Measurements from ENCODE around the gene C1orf116. TPM values are rescaled to one million over a fixed set of nuclear protein-coding genes. Genes with fewer than 3 reads are reported as not detected.

The C1orf116 gene
- 0.14 TPM for polyA plus RNA-seq

DNA sequence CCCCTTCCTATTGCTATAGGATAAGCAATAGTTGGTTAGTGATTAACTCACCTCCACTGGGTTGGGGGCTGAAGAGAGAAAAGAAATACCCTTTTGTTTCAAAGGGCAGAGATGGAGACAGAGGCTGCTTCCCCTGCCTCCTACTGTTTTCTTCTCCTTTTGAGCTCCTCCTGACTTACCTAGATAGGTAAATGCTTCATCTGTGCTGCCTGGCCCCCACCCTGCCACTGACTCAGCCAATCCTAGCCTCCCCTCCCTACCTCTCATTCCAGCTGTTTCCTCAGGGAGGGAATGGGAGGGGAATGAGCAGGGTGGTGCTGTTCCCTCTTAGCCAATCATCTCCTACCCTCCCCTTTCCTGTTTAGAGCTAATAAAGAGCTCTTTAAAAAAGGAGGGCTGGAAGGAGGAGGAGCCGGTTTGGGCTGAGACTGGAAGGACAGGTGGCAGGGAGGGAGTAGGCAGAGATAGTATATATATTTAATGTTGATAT lies at the start of gene C1orf116:
TSS of gene C1orf116 (minus strand) at position 229 of the 490 bp plus-strand sequence. CDS start 5,158 bp downstream, outside the sequence.
- Mint-ChIP-seq H3K27ac (no peak within 1 kb of the TSS), H3K4me3 (no peak within 1 kb of the TSS), H3K9me3 (peaks cover 0 to 2% (median 0%) of the 10 kb centered on the region in 3 donors), H3K27me3 (peaks cover 22% of the 10 kb centered on the region), H3K36me3 (no peaks in the 10 kb centered on the region), H3K4me1 (no peaks in the 10 kb centered on the region)

DNA sequence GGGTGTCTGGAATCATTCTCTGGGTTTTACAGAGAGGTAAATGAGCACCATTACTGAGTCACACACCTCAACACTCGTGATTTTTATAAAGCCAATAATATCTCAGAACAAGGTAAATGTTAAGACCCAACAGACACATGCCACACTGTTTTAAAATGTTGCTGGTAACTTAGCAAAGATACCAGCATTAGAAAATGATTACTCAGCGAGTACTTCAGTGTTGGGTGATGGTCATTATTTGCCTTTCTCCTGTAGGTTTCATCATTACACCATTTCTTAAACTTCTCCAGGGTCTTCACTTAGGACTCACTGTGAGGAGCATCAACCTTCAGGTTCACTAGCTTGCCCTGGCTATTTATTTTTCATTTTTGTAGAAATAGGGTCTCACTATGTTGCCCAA lies 49.2 kb upstream of the C1orf116 start:
- Mint-ChIP-seq H3K27ac (no peak overlapping the region), H3K4me3 (no peak overlapping the region), H3K4me1 (peaks cover 6 to 7% (median 6%) of the 10 kb centered on the region in 3 donors), H3K27me3 (peaks cover 2% of the 10 kb centered on the region), H3K9me3 (no peaks in the 10 kb centered on the region), H3K36me3 (peaks cover 1% of the 10 kb centered on the region)

DNA sequence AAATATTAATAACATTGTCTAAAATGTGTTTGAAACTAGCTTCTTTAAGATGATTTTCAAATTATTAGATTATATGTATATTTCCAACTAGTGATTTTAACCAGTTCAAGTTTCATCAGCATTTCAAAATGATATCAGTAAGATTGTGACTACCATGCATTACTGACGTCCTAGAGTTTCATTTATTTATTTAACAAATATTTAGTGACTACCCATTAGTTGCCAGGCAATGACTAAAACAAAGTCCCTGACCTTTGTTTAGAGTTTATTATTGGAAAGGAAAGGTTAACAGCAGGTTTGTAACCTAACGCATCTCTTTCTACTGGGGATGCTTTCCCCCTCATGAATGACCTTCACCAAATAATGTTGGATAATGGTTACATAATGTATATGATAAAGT lies 48.5 kb upstream of the C1orf116 start:
- Mint-ChIP-seq H3K9me3 (no peaks in the 10 kb centered on the region), H3K36me3 (peaks cover 1% of the 10 kb centered on the region), H3K27me3 (peaks cover 2% of the 10 kb centered on the region), H3K4me3 (no peak overlapping the region), H3K27ac (no peak overlapping the region), H3K4me1 (peaks cover 6 to 7% (median 6%) of the 10 kb centered on the region in 3 donors)

DNA sequence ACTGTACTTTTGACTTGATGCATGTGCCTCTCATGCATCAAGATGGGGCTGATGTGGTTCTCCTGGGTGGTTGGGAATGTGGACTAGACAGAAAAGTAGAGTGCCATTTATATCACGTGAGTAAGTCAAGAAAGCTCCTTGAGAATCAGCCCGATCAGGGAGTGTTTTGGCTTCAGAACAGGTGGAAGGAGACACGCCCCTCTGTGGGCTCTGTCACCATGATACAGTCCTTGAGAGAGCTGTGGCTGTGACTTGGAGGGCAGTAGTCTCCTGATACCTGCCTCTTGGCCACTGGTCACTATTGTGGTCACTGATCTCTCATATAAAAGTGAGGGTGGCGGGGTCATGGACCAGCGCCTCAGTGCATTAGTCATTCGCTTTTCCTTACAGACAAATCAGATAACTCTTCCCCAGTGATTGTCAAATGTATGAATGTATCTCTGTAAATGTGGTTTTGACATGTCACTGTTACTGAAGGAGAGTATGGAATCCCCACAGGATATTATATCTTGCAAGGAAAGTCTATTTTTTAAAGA lies 47.2 kb upstream of the C1orf116 start:
- Mint-ChIP-seq H3K4me3 (no peak overlapping the region), H3K27me3 (peaks cover 2% of the 10 kb centered on the region), H3K27ac (no peak overlapping the region), H3K9me3 (no peaks in the 10 kb centered on the region), H3K36me3 (peaks cover 1% of the 10 kb centered on the region), H3K4me1 (peaks cover 3 to 6% (median 4%) of the 10 kb centered on the region in 3 donors)

DNA sequence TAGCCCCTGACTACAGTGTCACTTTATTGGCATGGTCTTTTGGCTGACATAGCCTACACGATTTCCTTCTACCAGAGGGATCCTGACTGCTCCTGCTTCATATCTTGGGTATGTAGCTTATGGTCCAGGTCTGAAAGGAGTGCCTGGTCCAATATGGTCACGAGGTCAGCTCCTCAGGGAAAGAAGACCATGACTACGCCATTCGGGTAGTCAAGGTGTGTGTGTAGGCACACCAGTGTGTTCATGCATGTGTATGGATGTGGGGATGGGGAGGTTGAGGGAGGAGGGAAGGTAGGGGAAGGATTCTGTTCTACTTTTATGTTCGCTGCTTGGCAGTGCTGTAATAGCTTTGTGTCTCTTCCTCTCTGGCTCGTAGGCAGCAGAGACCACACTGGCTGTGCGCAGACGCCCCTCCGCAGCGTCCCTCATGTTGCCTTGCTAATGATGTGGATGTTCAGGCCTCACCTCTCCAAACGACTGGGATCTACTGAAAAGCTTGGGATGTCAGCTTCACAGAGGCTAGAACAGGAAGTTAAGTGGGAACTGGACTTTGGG lies 46.1 kb upstream of the C1orf116 start:
- no peak overlapping the region for H3K4me3 Mint-ChIP-seq
- H3K36me3 Mint-ChIP-seq, result peaks cover 1% of the 10 kb centered on the region
- no peaks in the 10 kb centered on the region for H3K27me3 Mint-ChIP-seq
- H3K4me1 Mint-ChIP-seq, result peaks cover 0 to 2% (median 1%) of the 10 kb centered on the region in 3 donors
- H3K9me3 Mint-ChIP-seq, result no peaks in the 10 kb centered on the region
- no peak overlapping the region for H3K27ac Mint-ChIP-seq

DNA sequence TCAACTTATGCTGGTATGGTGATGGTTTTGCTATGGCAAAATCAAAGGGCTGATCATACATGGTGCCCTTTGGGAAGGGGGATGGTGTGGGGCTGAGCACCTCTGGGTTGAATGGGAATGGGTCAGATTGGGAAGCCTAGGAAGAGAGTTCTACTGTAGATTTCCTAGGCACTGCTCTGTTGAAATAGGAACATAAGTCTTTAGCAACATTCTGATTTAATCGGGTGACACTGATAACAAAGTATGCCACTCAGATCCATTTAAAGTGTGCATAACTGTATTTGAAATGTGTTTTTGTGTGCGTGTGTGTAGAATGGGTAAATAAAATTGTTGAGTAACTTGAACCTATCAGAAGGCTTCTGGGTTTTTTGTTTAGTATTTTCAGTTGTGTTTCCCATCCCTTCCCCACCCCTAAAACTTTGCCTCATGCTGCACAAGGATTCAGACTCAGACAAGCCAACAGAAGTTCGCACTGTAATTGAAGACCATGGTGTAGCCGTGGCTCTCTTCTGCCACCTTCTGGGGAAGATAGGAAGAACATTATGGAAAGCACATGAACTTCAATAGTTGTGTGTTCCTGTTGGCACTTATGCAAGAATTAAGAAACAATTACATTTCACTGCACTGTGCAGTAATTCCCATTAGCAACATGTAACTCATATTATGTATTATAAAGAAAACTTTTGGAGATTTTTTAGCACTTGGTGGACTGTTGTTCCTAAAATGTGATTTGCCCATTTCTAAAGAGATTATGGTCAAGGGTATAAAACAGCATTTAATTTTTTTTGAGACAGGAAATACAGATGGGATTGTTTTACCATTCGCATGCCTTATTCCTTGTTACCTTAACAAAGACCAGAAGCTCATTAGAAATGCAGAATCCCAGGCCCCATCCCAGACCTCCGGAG lies 45.2 kb upstream of the C1orf116 start:
- H3K27me3 Mint-ChIP-seq, result no peaks in the 10 kb centered on the region
- H3K4me1 Mint-ChIP-seq, result peaks cover 0 to 2% (median 1%) of the 10 kb centered on the region in 3 donors
- H3K9me3 Mint-ChIP-seq, result no peaks in the 10 kb centered on the region
- peaks cover 1% of the 10 kb centered on the region for H3K36me3 Mint-ChIP-seq
- no peak overlapping the region for H3K27ac Mint-ChIP-seq
- no peak overlapping the region for H3K4me3 Mint-ChIP-seq

DNA sequence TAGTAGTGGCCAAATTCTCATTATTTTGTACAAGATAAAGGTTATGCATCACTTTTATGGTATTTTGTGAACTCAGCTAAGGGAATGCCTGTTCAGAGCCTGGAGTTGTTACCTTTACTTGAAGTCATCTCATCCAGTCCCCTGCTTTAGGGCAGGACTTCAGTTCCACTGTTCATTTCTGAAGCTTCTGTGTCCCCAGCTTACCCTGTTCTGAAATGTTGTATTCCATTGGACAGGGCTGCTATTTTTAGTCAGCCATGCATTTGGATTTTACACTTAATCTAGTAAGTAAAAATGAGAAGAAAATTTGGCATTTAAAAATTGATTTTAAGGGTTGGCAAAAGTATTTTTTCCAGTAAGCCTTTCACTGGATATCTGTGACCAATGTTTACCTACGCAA lies 44.5 kb upstream of the C1orf116 start:
- Mint-ChIP-seq H3K36me3 (peaks cover 1% of the 10 kb centered on the region), H3K4me1 (peaks cover 0 to 2% (median 1%) of the 10 kb centered on the region in 3 donors), H3K4me3 (no peak overlapping the region), H3K9me3 (no peaks in the 10 kb centered on the region), H3K27ac (no peak overlapping the region), H3K27me3 (no peaks in the 10 kb centered on the region)

DNA sequence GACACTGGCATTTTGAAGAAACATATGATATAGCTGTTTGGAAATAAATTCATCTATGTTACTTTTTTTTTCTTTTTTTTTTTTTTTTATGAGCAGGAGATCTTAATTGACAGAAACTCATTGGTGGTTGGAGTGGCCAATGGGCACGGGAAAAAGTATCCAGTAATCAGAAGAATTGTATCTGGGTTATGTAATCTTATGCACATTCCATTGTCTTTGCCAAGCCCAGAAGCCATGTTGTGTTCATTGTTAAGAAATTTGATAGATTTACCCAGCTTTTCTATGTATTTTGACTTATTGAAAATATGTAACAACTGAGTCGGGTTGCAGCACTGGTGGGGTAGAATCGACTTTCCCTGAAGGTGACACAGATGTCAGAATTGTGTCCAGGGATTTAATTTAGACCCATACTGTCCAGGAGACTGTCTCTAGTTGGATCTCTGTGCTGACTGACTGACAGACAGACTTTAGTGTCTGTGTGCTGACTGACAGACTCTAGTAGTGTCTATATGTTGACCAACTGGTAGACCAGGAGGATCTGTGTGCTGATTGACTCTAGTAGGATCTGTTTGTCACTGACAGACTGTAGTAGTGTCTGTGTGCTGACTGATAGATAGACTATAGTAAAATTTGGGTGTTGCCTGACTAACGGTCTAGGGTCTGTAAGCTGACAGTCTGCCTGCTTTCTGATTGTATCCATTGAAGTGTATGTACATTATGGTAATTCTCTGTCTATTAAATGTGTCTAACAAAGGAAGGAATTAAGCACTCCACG lies 43.8 kb upstream of the C1orf116 start:
- Mint-ChIP-seq H3K27ac (no peak overlapping the region), H3K27me3 (no peaks in the 10 kb centered on the region)

DNA sequence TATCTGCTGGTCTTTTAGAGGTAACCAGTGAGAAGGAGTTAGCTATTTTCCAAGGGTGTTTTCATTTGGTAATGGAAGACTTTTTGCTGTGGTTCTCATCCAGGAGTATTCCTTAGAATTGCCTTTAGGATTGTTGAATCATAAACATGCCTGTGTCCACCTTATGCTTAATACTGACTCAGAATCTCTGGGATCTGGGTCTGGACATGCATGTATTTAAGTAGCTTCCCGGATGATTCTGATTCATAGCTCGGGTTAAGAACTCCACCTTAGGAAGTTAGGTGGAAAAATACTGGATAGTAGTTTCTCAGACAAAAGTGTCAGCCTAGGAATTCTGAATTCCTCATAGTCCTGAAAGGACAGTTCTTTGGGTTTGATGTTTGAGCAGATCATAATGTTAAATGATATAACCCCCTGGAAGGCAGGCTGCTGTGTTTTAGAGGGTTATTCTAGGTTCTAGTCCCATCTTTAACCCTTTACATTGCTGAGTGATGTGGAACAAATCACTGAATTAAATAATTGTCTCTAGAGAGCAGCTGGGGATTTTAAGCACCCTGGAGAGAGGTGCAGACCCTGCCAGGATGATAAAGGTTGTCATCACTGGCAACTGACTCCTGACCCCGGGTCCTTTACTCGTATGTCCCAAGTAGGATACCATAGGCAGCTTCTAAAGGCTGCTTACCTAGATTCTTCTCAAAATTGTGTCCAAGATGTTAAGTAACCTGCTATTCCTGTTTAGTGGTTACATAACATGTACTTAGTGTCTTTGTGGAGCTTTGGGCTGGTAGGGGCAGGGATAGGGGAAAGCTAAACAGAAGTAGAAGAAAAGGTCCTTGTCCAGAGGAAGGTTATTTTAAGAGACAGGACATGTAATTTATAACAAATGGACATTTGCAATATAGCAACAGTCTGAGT lies 41.6 kb upstream of the C1orf116 start:
- Mint-ChIP-seq H3K27me3 (no peaks in the 10 kb centered on the region), H3K9me3 (no peaks in the 10 kb centered on the region), H3K4me3 (no peak overlapping the region), H3K27ac (no peak overlapping the region), H3K36me3 (peaks cover 4% of the 10 kb centered on the region), H3K4me1 (peaks cover 12 to 17% (median 12%) of the 10 kb centered on the region in 3 donors)

More for the DNA sequence above, 43.8 kb upstream of the C1orf116 start:
- Mint-ChIP-seq H3K4me1 (peaks cover 0 to 2% (median 1%) of the 10 kb centered on the region in 3 donors), H3K36me3 (peaks cover 1% of the 10 kb centered on the region), H3K4me3 (no peak overlapping the region), H3K9me3 (no peaks in the 10 kb centered on the region)

DNA sequence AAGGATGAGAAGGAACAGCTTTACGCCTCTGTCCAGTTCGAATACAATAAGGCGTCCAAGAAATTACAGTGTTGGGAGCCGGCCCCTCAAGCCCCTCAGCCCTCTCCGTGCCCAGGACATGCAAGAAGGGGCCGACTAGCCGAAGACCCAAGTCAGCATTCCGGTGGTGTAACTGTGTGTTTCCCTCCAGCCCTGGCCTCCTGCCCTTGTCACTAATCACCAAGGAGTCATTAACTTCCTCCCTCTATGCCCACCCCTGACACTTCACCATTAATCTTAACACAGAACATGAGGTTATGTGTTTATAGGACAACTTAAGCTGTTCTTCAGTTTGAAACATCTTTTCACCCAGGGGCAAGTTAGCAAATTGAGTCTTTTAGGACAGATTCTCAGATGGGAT lies 39.7 kb upstream of the C1orf116 start:
- peaks cover 3% of the 10 kb centered on the region for H3K36me3 Mint-ChIP-seq
- H3K9me3 Mint-ChIP-seq, result no peaks in the 10 kb centered on the region
- peaks cover 12 to 15% (median 13%) of the 10 kb centered on the region in 3 donors for H3K4me1 Mint-ChIP-seq
- H3K4me3 Mint-ChIP-seq, result no peak overlapping the region
- no peak overlapping the region for H3K27ac Mint-ChIP-seq
- no peaks in the 10 kb centered on the region for H3K27me3 Mint-ChIP-seq

DNA sequence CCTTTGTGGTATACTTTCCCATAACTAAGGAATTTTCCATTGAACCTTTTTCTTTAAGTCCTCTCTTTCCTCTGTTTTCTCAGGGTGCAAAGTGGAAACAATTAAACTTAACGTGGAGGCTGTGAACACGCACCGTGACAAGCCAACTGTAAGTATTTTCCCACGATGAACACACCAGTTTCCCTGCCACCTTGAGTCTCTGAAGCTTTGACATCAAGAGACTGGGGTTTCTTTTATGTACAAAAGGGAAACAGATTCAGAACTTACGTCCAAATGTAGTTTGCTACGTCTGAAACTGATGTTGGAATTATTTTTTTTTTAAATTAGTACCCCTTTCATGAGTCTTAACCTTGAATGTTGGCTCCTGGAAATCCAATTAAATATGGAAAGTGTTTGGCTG lies 38.9 kb upstream of the C1orf116 start:
- Mint-ChIP-seq H3K27me3 (no peaks in the 10 kb centered on the region), H3K4me3 (no peak overlapping the region), H3K36me3 (peaks cover 3% of the 10 kb centered on the region), H3K9me3 (no peaks in the 10 kb centered on the region), H3K27ac (peak overlapping the region in 1 of 3 donors; percentile 39), H3K4me1 (peaks cover 12 to 15% (median 13%) of the 10 kb centered on the region in 3 donors)

DNA sequence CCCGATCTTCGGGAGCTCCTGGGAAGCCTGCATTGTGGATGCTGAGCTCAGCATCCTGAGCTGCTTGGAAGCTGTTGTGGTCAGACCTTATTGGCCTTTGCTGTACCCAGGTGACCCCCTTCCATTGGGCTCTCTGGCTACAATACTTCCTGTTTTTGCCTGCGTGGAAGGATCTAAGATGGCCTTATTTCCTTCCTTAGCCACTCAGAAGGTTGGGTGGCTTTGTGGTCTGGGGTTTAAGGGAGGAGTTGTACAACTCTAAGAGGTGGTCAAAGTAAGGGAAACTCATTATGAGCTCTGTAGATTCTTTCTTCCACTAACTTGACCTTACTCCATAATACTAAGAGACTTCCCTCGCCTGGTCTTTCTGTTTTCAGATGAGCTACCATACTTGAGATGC lies 38.3 kb upstream of the C1orf116 start:
- H3K4me1 Mint-ChIP-seq, result peaks cover 12 to 15% (median 13%) of the 10 kb centered on the region in 3 donors
- H3K9me3 Mint-ChIP-seq, result no peaks in the 10 kb centered on the region
- H3K4me3 Mint-ChIP-seq, result peak overlapping the region in 3 of 4 donors; percentile 9 to 61 (median 49)
- H3K27ac Mint-ChIP-seq, result peak overlapping the region in 2 of 3 donors; percentile 26 to 71
- no peaks in the 10 kb centered on the region for H3K27me3 Mint-ChIP-seq
- peaks cover 3% of the 10 kb centered on the region for H3K36me3 Mint-ChIP-seq

DNA sequence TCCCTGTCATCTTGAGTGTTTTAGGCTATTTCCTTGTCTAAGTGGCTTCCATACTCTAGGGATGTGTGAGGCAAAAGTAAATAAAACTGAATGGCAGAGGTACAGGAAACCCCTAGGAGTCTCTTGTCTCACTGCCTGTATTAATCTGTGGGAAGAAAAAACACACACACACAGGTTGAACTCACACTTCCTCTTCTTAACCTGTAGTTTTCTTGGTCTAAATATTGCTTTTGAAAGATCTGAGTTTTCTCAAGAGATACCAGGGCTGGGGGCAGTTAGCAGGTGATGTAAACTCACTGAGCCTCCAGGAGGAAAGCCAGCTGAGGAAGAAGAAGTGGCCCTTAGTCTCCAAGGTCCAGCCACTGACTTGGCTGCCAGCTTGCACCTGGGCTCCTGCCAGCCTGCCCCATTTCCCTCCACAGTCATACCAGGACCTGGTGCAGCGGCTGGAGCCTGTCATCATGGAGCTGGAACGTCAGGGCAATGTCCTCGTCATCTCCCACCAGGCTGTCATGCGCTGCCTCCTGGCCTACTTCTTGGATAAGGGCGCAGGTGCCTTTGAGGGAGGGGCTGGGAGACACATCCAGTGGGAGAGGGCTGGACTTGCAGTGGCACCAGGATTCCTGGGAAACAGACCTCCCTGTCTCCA lies 37.4 kb upstream of the C1orf116 start:
- Mint-ChIP-seq H3K4me1 (peaks cover 12 to 15% (median 13%) of the 10 kb centered on the region in 3 donors), H3K36me3 (peaks cover 6% of the 10 kb centered on the region), H3K27ac (peak overlapping the region in 2 of 3 donors; percentile 2 to 55), H3K27me3 (no peaks in the 10 kb centered on the region), H3K4me3 (peak overlapping the region in 1 of 4 donors; percentile 70), H3K9me3 (no peaks in the 10 kb centered on the region)
